SU-DHL-6 (cell line): ENCODE results near the gene NDUFS6.

ENCODE experiments used
- CTCF ChIP-seq: fragments of 200-600 bp; sonication (generic); IDR thresholded peaks from one replicate; pipeline ENCODE4 v1.5.1; 2017; ENCODE audit warnings: antibody characterized with exemption, mild to moderate bottlenecking, low read length, moderate library complexity; ENCODE audit not compliant: insufficient read depth, poor library complexity, severe bottlenecking
- EZH2phosphoT487 ChIP-seq: fragments of 200-600 bp; sonication (generic), shearing (Covaris generic); conservative IDR thresholded peaks from 2 replicates; pipeline ENCODE4 v1.6.1; 2018; ENCODE audit warnings: mild to moderate bottlenecking, antibody characterized with exemption, low read length, moderate library complexity, mixed read lengths

GRCh38 chr5:1797855-1798254 is 3.4 kb upstream of the NDUFS6 start:
- TF ChIP-seq CTCF (no peak), EZH2phosphoT487 (no peak)
